Skin epidermis (tissue), 12 donors: ENCODE data around the gene ARHGAP6.
"Not testable (repeated sequence)": the region's sequence is repeated elsewhere in the genome, so short reads cannot be mapped to it uniquely, and the experiment has no call there.

ENCODE experiments used
- H3K27ac ChIP-seq, 21 experiments: fragments of 200-600 bp; sonication (generic) in 11 of 21; one replicate each; pipeline ENCODE4 v1.5.0; 2020; ENCODE audit warnings: mild to moderate bottlenecking in 3 of 21, inconsistent platforms in 2 of 21, moderate library complexity in 2 of 21
- H3K4me3 ChIP-seq, 7 experiments: fragments of 200-600 bp; sonication (generic) in 2 of 7; one replicate each; pipeline ENCODE4 v1.5.0; 2020; ENCODE audit warnings: inconsistent platforms in 2 of 7, mild to moderate bottlenecking in 2 of 7, moderate library complexity in 1 of 7

ARHGAP6 gene

DNA sequence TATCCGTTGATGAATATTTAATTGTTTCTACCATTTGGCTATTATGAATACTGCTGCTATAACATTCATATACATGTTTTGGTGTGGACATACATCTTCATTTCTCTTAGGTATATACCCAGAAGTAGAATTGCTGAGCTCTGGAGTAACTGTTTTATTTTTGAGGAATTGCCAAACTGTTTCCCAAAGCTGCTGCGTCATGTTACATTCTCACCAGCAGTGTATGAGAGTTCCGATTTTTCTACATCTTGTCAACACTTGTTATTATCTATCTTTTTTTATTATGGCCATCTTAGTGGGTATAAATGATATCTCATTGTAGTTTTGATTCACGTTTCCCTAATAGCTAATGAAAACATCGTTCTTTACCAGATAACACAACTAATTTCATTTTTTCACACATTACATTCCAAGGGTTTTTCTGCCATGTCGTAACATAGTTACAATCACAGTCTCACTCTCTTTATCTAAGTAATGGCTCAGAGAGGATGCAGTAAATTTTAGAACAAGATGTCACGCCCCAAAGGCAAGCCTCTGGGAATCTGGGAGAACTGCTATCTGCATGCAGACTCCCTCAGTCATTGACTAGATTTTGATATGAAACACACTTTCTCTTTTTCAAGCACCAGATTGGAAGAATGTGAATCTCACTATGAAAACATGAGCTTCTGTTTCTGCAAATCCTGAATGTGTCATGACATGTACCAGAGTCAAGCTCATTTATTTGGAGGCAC is 10.3 kb downstream of the ARHGAP6 start:
- Histone ChIP-seq H3K4me3 (no peak overlapping the region), H3K27ac (no peak overlapping the region)

DNA sequence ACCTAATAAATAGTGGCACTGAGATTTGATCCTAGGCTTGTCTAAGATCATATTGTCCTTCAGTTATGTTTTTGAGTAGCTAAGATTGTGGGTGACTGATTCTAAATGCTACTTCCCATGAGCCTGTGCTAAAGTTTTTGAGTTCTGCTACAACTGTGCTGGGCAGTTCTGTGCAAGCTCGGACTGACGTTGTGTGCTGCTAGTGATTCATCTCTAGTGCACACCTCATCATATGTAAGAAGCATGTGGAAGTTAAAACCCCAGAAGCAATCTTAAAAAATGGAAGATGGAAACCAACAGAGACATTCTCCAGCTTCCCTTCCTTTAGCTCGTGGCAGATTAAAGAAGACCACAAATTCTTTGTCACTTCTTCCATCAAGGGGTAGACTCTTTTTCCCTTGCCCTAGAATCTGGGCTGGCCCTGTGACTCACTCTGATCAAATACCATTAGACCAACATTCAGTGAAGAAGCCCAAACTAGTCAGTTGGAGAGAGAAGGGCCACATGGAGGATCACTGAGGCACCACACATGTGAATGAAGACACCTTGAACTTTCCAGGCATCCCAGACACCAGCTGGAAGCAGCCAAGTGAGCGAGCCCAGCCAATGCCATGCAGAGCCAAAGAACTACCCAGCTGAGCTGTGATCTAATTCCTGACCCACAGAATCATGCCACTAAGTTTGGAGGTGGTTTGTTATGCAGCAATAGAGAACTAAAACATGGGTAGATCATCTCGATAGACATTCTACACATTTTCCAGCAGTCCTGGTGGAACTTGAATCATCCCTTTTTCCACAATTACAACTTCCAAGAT is 16.8 kb downstream of the ARHGAP6 start:
- Histone ChIP-seq H3K4me3 (no peak overlapping the region), H3K27ac (no peak overlapping the region)

DNA sequence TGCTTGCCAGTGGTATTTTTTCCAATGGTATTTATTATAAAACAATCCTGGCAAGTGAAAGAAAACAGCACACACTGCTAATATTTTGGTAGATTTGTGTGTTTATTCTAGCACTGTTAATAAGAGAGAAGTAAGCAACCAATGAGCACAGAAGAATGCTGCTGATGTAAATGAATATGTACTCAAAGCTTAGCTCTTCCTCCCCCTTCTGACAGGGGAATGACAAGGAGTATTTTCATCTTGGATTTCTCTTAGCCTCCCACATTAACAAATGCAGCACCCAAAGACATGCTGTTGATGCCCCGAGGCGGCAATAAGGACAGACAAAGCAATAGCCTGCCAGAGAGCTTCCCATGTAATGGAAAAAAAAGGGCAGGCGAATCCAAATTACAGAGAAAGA is 18.6 kb downstream of the ARHGAP6 start:
- Histone ChIP-seq H3K4me3 (no peak overlapping the region), H3K27ac (no peak overlapping the region)

DNA sequence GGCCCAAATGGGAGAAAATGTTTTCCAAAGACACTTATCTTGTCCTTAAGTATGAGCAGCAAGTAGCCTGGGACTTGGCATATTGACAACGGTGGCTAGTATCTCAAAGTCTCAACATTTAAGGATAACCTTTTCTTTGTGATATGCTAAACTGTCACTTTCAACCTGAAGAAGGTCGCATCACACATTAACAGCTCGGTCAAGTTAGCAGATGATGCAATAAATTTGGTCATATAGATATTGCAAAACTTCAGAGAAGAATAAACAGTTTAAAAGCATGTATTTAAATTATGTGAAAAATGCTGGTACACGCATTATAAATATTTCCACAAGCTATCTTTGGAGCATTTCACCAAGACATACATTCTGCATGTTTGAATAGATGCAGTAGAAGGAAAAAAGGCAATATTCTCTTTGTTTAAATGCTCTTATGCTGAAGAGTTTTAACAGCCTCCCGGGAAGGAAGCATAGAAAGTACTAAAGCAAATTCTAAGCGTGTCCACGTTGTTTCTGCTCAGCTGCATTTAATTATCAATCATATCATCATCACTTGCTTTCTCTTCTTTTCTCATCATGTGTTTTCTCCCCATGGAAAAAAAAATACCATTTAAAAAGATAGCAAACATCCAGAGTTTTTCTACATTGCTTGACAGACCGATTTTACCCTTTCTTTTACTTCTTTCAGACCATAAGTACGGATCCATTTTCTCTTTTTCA is 24.2 kb downstream of the ARHGAP6 start:
- no peak overlapping the region for H3K4me3 ChIP-seq
- no peak overlapping the region for H3K27ac ChIP-seq

DNA sequence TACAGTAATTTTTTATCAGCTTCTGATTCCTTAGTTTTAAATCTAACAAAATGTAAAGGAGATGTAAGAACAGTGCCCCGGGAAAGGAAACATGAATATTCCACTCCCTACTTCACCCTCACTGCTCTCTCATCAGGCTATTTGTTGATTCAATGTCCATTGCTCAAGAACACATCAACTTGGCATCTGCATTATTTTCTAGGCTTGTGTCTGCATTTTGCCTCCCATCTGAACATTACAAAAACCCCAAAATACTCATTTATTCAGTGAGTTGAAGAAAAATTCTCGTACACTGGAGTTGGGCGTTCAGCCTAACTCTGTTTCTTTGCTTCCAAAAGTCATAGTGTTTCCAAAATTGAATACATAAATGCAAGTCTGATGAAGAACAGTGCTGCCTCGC is 25.6 kb downstream of the ARHGAP6 start:
- no peak overlapping the region for H3K27ac ChIP-seq
- H3K4me3 ChIP-seq: no peak overlapping the region

DNA sequence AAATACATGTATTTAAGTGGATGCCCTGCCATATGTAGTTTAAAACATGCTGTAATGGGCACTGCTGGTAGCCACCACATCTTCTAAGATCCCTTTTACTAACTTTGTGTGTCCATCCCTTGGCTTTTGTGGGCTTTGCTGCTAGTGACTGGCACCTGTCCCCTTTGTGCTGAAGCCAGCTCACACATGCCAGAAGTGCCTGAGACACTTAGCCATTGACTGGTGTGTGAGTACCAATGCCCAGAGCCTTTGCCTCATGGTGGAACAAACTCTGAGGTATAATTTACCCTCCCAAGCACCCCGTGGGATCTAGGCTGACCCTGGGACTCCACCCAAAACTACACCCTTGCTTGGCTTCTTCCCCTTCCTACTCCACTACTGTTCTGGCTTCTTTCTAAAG is 33.0 kb downstream of the ARHGAP6 start:
- Histone ChIP-seq H3K27ac (no peak overlapping the region), H3K4me3 (no peak overlapping the region)

DNA sequence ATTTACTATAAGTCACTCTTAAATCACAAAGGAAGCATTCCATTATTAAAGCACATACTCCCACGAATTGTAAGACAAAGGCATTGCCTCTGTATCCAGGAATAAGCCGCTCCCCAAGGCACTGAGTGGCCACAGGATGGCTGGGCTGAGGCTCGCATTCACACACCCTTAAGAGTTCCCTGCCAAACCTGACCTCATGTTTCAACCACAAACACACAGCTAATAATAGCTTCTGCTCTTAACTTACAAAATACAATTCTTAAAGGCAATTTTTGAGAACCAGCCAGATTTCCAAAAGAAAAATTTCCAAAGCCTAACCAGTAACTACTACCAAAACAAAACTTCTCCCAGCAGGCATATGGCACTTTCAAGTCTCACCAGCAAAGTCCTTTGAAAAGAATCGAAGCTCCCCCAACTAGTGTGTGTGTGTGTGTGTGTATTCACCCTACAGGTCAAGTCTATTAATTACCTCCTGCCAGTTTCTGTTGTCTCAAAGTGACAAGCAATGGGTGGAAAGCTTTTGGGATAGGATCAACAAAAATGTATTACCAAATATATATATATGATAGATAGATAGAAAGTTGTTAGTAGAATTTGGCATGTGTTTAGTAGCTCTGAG is 36.0 kb downstream of the ARHGAP6 start:
- Histone ChIP-seq H3K27ac (no peak overlapping the region), H3K4me3 (no peak overlapping the region)

DNA sequence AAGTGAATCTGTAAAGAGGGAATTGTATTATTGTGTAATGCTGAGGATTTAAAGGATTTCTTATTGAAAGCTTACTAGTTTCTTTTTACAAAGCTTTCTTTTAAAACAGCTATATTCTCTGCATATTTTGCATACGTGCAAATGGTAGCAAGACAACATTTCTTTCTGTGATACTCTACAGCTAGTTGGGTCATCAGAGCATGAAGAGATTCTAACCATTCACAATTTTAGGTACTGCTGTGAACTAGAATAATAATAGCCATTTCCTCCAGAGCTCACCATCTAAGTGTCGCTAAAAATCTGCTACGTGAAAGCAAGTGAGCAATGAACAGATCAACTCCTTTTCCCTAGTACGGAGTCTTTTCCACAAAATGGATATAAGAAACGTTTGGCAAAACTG is 37.3 kb downstream of the ARHGAP6 start:
- Histone ChIP-seq H3K4me3 (no peak overlapping the region), H3K27ac (no peak overlapping the region)

DNA sequence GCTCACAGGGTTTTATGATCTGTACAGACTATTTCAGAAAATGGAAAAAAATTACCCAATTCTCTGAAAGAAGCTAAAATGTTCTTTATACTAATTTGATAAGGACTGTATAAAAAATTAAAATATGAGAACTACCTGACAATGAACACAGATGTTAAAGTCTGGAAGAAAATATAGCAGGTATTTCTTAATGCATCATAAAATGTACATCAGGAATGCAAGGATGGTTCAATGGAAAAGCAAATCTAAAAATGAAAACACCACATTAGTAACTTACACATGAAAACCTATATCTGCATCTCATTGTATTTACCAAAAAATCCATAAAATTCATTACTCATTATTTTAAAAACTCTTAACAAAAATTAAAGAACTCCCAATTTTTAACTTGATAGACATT is 39.4 kb downstream of the ARHGAP6 start:
- Histone ChIP-seq H3K4me3 (no peak overlapping the region), H3K27ac (no peak overlapping the region)

DNA sequence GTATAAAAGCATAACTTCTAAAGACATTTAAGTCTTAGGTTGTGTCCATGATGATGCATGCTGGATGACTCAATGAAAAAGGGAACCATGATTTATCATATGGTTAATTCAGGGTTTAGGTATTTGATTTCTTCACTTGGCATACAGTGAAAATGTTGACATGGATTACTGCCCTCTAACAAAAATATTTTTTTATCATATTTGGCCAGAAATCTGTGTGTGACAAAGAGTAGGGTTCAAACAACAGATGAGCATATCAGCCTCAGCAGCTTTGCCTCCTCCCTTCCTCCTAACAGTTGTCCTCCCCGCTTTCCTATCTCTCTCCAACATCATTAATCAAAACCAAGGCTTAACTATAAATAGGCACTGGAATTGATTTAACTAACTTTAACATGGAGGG is 46.3 kb downstream of the ARHGAP6 start:
- H3K27ac ChIP-seq: no peak overlapping the region
- H3K4me3 ChIP-seq: no peak overlapping the region

DNA sequence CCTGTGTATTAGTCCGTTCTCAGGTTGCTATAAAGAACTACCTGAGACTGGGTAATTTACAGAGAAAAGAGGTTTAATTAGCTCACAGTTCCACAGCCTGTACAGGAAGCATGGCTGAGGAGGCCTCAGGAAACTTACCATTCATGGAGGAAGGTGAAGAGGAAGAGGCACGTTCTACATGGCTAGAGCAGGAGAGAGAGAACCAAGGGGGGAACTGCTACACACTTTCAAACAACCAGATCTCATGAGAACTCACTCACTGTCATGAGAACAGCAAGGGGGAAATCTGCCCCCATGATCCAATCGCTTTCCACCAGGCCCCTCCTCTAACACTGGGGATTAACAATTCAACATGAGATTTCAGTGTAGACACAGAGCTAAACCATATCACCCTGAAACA is 51.5 kb downstream of the ARHGAP6 start:
- H3K4me3 ChIP-seq, H3K27ac ChIP-seq: not testable (repeated sequence)

DNA sequence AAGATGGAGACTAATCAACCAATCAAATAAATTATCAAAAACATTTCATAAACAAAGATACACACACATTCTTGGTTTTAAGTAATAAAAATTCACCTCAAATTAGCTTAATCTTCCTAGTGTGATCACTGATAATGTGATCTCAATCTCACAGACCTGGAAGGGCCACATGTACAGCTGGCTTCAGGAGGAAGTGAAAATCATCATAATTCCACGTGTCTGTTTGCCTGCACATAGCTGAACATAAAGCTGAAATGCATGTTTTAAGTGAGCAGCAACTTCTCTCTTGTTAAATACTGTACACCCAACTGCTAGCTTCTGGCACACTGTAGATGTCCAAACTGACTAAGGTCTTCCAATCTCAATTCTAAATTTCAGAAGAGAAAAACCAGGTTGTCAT is 53.8 kb downstream of the ARHGAP6 start:
- Histone ChIP-seq H3K4me3 (no peak overlapping the region), H3K27ac (no peak overlapping the region)

DNA sequence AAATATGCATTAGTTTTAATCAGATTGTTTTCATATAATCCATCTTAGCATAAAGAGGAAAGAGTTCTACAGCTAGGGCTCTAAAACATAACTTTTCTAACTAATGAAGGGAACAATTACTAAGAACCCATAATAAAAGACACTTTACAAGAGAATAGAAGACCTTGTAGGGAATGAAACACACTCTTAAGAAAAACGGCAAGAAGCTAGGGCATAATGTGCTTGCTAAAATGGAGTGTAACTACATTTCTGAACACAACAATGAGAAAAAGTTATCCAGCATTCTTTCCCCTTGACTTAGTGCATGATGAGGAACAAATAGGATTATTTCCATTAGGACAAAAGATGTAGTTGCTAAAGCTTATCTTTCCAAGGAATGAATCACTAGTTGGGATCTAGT is 54.6 kb downstream of the ARHGAP6 start:
- Histone ChIP-seq H3K27ac (no peak overlapping the region), H3K4me3 (no peak overlapping the region)

DNA sequence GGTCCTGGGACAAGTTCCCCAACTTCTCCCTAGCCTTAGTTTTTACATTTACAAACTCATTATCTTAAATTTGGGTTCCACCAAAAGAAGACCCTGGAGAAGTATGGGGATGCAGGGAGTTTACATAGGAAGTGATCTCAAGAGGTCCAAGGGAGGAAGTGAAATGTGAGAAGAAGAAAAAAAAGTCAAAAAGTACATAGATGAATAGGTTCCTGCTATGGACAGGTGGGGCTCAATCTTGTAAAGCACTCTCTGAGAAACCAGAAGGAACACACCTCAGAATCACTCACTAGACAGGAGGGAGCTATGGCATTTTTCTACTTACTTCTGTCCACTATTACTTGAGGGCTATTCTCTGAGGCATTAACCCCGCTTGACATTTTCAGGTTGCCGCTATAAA is 56.6 kb downstream of the ARHGAP6 start:
- H3K4me3 ChIP-seq: no peak overlapping the region
- H3K27ac ChIP-seq: no peak overlapping the region

DNA sequence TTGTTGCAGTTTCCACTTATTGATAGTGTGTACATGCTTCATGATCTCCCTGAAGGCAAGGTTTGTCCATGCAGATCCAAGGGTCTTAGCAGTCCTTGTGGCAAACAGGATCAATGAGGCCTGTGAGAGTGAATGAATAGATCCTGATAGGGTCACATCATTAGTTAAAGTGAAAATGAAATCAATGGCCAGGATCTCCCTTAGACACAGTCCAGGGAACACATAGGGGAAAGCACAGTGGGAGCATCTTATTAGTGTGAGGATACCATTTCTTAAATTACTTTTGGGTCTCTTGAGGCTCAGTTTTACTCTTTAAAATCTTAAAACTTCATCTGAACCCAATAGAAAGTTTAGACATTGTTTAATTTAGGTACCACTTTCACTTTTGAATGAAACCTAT is 59.3 kb downstream of the ARHGAP6 start:
- Histone ChIP-seq H3K27ac (no peak overlapping the region), H3K4me3 (no peak overlapping the region)

DNA sequence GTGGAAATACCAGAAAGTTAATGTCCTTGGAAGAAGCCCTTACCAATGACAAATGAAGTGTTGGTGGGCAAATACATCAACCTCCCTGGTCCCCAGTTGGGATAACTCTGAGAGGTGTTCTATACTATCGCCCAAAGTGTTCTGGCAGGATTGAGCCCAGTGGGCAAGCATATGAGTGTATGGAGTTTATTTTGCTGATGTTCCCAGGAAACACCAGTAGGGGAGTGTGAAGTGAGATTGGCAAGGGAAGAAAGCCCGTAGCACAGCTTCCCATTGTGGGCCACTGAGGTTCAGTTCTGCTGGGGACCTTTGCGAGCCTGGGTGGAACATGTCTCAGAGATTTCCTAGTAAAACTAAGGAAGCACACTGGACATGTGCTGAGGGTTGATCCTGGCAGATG is 65.1 kb downstream of the ARHGAP6 start:
- H3K27ac ChIP-seq: no peak overlapping the region
- no peak overlapping the region for H3K4me3 ChIP-seq

DNA sequence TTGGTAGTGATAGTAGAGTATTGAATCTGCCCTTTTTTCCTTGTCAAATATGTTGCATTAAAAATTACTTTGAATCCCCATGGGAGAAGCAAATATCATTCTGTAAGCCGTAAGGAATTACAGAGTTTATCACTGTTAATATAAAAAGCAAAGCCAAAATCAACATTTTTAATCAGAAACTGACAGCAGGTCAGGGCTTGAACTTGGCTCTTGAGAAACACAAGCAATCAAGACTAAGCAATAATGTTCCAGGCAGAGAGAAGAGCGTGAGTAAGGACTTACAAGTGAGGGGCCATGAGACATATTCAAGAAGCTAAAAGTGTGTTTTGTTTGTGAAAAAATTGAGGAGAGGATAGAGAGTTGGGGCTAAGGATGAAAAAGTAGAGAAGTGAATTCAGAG is 68.2 kb downstream of the ARHGAP6 start:
- H3K27ac ChIP-seq: no peak overlapping the region
- H3K4me3 ChIP-seq: no peak overlapping the region

DNA sequence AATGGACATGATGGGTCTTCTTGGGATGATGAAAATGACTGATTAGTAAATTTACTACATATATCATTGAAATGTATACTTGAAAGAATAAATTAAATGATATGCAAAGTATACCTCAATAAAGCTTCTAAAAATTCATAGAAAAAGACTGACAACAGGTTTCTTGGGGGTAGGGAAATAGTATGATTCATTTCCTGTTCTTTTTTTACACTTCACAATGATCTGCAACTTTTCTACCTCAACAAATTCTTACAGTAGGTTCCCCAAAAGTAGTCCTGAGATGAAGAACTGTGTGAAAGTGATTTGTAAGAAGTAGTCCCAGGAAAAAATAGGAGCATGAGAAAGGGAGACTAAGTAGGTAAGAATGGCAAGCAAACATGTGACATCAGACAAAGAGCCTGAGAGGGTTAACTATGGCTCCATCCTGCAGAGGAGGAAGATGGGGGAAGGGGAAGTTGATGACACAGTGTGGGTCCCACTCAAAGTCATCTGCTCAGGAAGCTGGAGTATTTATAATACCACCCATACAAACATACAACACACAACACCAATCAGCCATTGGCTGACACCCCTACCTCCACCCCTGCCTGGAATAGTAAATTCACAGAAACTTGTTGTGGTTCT is 73.9 kb downstream of the ARHGAP6 start:
- H3K4me3 ChIP-seq: no peak overlapping the region
- no peak overlapping the region for H3K27ac ChIP-seq

DNA sequence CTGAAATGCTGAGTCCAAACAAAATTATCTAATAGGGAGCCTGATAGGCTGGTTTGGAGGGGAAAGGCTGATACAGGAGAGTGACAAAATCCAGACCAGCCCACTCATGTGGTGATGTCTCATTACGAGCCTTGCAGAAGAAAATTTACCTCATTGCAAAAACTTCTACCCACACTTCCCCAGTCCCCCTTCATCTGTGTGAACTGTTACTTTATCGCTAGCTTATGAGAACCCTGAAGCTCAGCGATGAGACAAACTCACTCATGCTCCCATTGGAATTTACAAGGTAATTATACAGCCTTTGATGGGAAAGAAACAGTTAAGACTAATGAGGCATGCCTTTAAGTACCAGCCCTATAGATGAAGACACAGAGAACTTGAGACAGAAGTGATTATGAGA is 76.1 kb downstream of the ARHGAP6 start:
- H3K4me3 ChIP-seq: no peak overlapping the region

DNA sequence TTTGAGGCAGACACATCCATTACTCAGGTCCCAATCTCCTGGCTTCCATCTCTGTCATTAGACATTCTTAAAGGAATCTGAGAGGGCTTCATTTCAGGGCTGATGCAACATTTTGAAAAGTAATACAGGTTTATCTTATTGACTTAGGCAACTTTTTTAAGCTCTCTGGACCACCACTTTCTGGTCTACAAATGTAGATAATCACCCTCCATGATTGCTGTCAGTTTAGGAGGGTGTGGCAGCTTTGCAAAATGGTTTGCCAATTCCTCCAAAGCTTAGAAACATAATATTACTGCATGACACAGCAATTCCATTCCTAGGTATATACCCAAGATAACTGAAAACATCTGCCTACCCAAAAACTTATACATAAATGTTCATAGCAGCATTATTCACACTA is 77.6 kb downstream of the ARHGAP6 start:
- Histone ChIP-seq H3K4me3 (no peak overlapping the region), H3K27ac (no peak overlapping the region)

More for the DNA sequence above, 76.1 kb downstream of the ARHGAP6 start:
- H3K27ac ChIP-seq: no peak overlapping the region
